K562 (cell line): Measurements from ENCODE around the gene ZBTB8A. TPM values are rescaled to one million over a fixed set of nuclear protein-coding genes. Genes with fewer than 3 reads are reported as not detected.
A peak's percentile ranks its signal among the peaks of the same experiment; 100 is the strongest.

ENCODE experiments used
- ATF1 ChIP-seq, 2 experiments: fragments of 450-650 bp in 1 of 2; IDR thresholded peaks; 2 replicates each; pipeline ENCODE4 v1.6.1; 2016; ENCODE audit warnings: missing compliant biosample characterization in 1 of 2, missing genetic modification characterization in 1 of 2
- BRD9 ChIP-seq: fragments of 450-650 bp; IDR thresholded peaks from 2 replicates; pipeline ENCODE4 v1.6.1; 2018; ENCODE audit warnings: low read depth; ENCODE audit not compliant: partially characterized antibody
- EWSR1 ChIP-seq: fragments of 450-650 bp; IDR thresholded peaks from 2 replicates; pipeline ENCODE4 v1.6.1; 2018; ENCODE audit warnings: borderline replicate concordance, mild to moderate bottlenecking, low read depth, moderate library complexity; ENCODE audit not compliant: partially characterized antibody
- HBP1 ChIP-seq: fragments of 450-650 bp; formaldehyde crosslinking; IDR thresholded peaks from 2 replicates; pipeline ENCODE4 v1.4.0; 2022; ENCODE audit warnings: missing genetic modification characterization
- KDM5B ChIP-seq: fragments of 200-600 bp; sonication (generic); IDR thresholded peaks from 2 replicates; pipeline ENCODE4 v1.6.1; 2012; ENCODE audit warnings: low read depth, mild to moderate bottlenecking, moderate library complexity, low read length, control low read depth, inconsistent platforms; ENCODE audit not compliant: insufficient replicate concordance
- MCM7 ChIP-seq, 2 experiments: fragments of 450-650 bp; IDR thresholded peaks; 2 replicates each; pipeline ENCODE4 v1.6.1; 2016 to 2018
- MIER1 ChIP-seq: fragments of 450-650 bp; IDR thresholded peaks from 2 replicates; pipeline ENCODE4 v1.6.1; 2016; ENCODE audit warnings: antibody characterized with exemption, mild to moderate bottlenecking, low read depth
- MLLT1 ChIP-seq, 2 experiments: fragments of 450-650 bp; IDR thresholded peaks; 2 replicates each; pipeline ENCODE4 v1.6.1; 2016
- NBN ChIP-seq: fragments of 450-650 bp; IDR thresholded peaks from 2 replicates; pipeline ENCODE4 v1.6.1; 2016; ENCODE audit warnings: low read depth, mild to moderate bottlenecking
- NCOR1 ChIP-seq: fragments of 450-650 bp; IDR thresholded peaks from 2 replicates; pipeline ENCODE4 v1.6.1; 2016; ENCODE audit warnings: mild to moderate bottlenecking, moderate library complexity
- POLR3G ChIP-seq: IDR thresholded peaks from 2 replicates; pipeline ENCODE4 v1.6.1; 2011; ENCODE audit not compliant: insufficient read length, insufficient replicate concordance; ENCODE audit errors: extremely low read depth
- SETDB1 ChIP-seq: IDR thresholded peaks from one replicate; pipeline ENCODE4 v1.6.1; 2012; ENCODE audit warnings: low read length, control low read depth, inconsistent platforms
- SMAD3 ChIP-seq: fragments of 450-650 bp; formaldehyde crosslinking; conservative IDR thresholded peaks from 2 replicates; pipeline ENCODE4 v1.4.0; 2020; ENCODE audit warnings: mild to moderate bottlenecking
- TSC22D4 ChIP-seq: fragments of 450-650 bp; IDR thresholded peaks from 2 replicates; pipeline ENCODE4 v1.6.1; 2016; ENCODE audit warnings: missing genetic modification characterization, missing biosample characterization, control low read depth
- ZNF316 ChIP-seq: fragments of 450-650 bp; IDR thresholded peaks from 2 replicates; pipeline ENCODE4 v1.6.1; 2016
- ZNF655 ChIP-seq: fragments of 250-450 bp; sonication (Bioruptor Pico); IDR thresholded peaks from 2 replicates; pipeline ENCODE4 v1.5.0; 2021
- polyA plus RNA-seq, 8 experiments: library from polyadenylated mRNA; depleted of rRNA in 4 of 8; stranded (reverse) in 5 of 8; unstranded in 3 of 8; fragments of >200 nt; fragmentation: Nextera tagmentation in 2 of 8; fragmentation: Illumina TruSeq in 1 of 8; extraction: Ambion mirVana in 2 of 8; extraction: Trizol in 1 of 8; gene quantifications; 2 replicates each; pipeline versions ENCODE4 v1.2.1 to v1.2.3, GENCODE V29; 2011 to 2014; ENCODE audit warnings: inconsistent platforms in 1 of 8, missing spikeins in 1 of 8
- total RNA-seq, 7 experiments: library from RNA; depleted of rRNA in 6 of 7; stranded (reverse); fragments of >200 nt in 6 of 7; fragmentation: Illumina TruSeq in 2 of 7; extraction: Trizol in 2 of 7; gene quantifications; 2 replicates each; pipeline versions ENCODE4 v1.2.1 to v1.2.3, GENCODE V29; 2011 to 2021; ENCODE audit warnings: low replicate concordance in 1 of 7
- TF ChIP-seq, protein P1 (sequence below): fragments of 250-450 bp; sonication (Bioruptor Pico); IDR thresholded peaks from 2 replicates; pipeline ENCODE4 v1.4.0; 2020; ENCODE audit warnings: mild to moderate bottlenecking, moderate library complexity
- TF ChIP-seq, protein P2 (sequence below): fragments of 250-450 bp; sonication (Bioruptor Pico); IDR thresholded peaks from 2 replicates; pipeline ENCODE4 v1.5.0; 2021; ENCODE audit warnings: mild to moderate bottlenecking, moderate library complexity

Gene ZBTB8A
- total and polyA plus RNA-seq, 9 of the 15 experiments (the other 6 are each of a cell fraction or from before 2014, with no cell fraction given), result 0.01 to 0.64 (median 0.09) TPM

GRCh38 chr1:32650248-32650751 lies 111.1 kb downstream of the ZBTB8A start, which contains the start of gene ZBTB8OS (continued):
- TF ChIP-seq ZNF655 (CRISPR knock-in tag) (no peak), MCM7 (IDR thresholded peaks at IDR 0.05) (no peak), KDM5B (peak; percentile 95), NCOR1 (0 out of 2 replicates have a peak, but pooled peaks have one; percentile 46), EWSR1 (no peak), BRD9 (peak; percentile 97), NBN (no peak), SETDB1 (peak; percentile 44), POLR3G (no peak), ATF1 (CRISPR knock-in tag; IDR thresholded peaks at IDR 0.05) (no peak), ATF1 (tag; IDR thresholded peaks at IDR 0.05) (no peak; the same call in 1 of the 2 replicates), HBP1 (CRISPR knock-in tag) (no peak), MIER1 (no peak; the same call in 1 of the 2 replicates), ZNF316 (no peak), MLLT1 (IDR thresholded peaks at IDR 0.05) (peak in 1 of 2 experiments; percentile 53; a peak in 1 of 4 replicates), SMAD3 (no peak), TSC22D4 (tag) (no peak)
- TF ChIP-seq, protein P1, sequence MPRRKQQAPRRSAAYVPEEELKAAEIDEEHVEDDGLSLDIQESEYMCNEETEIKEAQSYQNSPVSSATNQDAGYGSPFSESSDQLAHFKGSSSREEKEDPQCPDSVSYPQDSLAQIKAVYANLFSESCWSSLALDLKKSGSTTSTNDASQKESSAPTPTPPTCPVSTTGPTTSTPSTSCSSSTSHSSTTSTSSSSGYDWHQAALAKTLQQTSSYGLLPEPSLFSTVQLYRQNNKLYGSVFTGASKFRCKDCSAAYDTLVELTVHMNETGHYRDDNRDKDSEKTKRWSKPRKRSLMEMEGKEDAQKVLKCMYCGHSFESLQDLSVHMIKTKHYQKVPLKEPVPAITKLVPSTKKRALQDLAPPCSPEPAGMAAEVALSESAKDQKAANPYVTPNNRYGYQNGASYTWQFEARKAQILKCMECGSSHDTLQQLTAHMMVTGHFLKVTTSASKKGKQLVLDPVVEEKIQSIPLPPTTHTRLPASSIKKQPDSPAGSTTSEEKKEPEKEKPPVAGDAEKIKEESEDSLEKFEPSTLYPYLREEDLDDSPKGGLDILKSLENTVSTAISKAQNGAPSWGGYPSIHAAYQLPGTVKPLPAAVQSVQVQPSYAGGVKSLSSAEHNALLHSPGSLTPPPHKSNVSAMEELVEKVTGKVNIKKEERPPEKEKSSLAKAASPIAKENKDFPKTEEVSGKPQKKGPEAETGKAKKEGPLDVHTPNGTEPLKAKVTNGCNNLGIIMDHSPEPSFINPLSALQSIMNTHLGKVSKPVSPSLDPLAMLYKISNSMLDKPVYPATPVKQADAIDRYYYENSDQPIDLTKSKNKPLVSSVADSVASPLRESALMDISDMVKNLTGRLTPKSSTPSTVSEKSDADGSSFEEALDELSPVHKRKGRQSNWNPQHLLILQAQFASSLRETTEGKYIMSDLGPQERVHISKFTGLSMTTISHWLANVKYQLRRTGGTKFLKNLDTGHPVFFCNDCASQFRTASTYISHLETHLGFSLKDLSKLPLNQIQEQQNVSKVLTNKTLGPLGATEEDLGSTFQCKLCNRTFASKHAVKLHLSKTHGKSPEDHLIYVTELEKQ (CRISPR knock-in tag), result no peak
- TF ChIP-seq, protein P2, sequence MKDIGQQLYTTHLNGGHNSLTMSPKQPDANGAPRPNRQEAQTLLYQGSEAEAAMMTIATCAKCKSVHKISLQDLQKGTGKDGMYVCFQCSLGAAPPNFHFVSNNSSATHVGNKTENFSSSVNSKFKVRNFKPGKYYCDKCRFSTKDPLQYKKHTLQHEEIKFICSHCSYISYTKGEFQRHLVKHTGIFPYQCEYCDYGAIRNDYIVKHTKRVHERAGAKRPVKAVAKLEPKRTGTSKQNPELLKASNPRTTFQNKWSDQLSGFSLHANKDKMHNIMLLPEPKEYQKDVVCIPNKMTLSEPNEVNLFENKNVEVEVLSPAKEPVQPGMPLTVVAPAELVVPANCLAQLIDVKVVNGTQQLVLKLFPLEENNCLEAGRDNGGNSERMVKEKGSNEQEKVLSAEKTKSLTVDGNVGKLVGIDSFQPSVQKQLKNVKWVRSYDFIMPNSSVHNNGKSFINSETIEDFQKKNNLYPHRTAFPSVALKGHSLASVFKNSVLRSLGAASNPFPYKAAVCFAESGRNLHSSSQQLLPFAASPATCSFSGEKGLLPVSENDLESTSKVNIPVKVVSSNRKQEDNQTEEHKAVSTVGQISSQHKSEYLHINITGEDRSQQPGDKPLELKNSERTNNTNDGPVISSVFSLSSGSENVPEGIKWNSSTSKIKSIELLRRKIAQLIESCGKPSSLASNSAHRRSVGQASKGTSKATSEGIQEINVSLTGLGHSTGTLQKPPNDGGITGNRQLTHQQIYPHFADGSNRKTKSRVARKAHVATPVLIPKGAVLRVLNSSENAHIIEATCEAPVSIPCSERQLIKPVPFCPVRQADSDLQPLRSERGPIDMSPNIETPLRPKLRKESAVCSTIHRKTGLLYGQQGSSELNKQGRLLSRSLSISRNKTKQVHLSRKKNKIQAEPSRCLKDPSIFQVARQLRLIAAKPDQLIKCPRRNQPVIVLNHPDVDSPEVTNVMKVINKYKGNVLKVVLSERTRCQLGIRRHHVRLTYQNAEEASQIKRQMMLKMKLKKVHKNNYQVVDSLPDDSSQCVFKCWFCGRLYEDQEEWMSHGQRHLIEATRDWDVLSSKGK (CRISPR knock-in tag), result no peak
